ENCODE results near the gene ZNF740.

Gene ZNF740

DNA sequence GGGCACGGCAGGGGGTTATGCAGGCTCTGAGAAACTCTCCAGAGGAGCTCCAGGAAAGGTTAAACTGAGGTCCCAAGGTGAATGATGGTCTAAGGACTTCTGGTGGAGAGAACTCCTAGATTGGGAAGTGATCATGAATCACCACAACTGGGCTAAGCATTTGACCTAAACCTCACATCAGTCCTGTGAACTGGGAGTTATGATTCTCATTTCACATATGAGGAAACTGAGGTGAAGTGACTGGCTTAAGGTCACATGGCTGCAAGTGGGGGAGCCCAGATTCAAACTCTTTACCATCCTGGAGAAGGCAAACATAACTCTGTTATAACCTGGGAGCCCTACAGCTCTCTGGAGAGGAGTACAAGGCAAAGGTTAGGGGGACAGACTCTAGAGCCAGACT is 47.3 kb downstream of the ZNF740 start:
- peak in 3 of 4 experiments; percentile 53 to 55 (median 53) for DNase-seq

DNA sequence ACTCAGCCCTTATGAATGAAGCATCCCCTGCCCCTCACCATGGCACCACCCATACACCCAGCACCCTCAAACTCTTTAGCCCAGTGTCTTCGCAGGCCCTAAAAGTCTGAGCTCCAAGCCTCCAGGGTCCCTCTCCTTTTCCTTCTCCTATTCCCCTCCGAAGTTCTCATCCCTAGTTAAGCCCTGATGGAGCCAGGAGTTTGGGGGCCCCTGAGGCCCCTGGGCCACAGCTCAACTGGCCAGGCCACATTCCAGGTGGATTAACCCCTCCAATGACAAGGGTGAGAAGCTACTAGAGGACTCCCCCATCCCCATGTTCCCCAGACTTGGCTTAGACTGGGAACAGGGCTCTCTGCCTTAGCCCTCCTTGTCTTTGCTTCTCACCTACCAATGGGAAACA is 48.9 kb downstream of the ZNF740 start:
- no peak for DNase-seq

DNA sequence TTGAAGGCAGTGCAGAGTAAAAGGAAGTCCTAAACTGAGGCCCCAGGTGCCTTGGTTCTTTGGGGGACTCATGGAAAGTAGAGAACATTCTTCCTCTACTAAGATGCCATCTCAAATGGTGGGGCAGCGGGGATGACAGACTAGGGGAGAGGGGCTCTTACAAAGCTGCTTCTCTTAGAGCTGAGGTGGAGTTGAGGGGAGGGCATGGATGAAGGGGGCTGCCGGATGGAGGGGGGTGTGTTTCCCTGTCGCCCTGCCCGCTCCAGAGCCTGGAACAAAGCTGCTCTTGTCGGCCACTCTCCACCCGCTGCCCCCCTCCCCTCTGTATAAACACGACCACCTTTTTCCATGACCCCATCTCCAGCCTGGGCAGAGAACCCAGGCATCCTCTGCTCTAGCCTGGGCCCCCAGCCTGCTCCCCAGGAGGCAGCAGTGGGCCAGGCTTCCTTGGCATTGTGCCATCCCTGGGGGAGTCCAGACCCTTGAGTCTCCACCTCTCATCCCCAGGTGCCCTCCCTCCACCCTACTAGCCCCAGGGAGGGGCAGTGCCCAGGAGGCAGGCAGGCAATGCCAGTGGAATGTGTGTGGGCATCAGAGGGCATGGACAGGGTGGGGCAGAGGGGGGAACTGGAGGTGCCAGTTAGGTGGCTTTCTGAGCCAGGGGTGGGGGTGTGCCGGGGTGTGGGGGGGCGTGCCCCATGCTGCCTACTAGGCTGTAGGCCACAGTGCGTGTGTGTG is 49.8 kb downstream of the ZNF740 start:
- no peak for DNase-seq

DNA sequence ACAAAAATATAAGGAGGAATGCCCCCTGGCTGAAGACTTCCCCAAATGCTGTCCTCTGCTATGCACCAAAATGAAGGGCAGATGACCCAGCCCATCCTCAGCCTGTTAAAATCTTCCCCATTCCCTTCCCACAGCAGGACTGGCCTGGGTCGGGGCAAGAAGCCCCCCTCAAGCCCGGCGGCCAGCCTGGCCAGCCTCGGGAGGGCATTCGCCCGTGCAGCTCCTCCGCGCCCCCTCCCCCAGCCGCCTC is 51.1 kb downstream of the ZNF740 start:
- DNase-seq: no peak

DNA sequence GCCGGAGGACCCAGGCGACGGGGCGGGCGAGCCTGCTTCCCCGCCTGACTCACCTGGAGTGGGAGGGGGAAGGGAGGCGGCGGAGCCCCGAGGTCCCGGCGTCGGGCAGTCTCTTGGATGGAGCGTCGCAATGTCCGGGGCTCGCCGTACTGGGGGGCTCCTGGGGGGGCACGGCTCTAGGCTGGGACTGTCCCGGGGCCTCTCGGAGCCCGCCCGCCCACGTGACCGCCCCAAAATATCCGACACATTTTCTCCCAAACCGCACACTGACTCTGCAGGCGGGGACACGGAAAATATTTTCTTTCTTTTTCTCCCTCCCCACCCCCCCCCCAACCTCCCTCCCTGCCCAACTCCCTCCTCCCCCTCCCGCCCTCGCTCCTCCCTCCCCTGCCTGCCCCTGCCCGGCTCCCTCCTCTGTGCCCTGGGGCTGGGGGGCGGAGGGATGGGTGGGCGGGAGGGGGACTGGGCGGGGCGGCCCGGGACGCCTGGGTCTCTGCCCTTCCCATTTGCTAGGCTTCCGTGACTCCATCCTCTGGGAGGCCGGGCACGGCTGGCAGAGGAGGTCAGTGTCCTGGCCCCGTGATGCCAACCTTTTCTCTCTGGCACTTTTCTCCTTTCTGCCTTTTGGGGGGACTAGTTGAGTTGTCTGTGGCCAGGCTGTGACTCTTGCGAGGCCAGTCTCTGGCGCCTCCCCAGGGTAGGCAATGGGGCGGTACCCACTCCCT is 51.6 kb downstream of the ZNF740 start, which contains the start of gene RARG:
RARG (minus strand) TSS at position 289 of the 725 bp plus-strand sequence. CDS start 4,664 bp downstream, outside the sequence.
- DNase-seq: peak in 2 of 4 experiments; percentile 26 to 36

DNA sequence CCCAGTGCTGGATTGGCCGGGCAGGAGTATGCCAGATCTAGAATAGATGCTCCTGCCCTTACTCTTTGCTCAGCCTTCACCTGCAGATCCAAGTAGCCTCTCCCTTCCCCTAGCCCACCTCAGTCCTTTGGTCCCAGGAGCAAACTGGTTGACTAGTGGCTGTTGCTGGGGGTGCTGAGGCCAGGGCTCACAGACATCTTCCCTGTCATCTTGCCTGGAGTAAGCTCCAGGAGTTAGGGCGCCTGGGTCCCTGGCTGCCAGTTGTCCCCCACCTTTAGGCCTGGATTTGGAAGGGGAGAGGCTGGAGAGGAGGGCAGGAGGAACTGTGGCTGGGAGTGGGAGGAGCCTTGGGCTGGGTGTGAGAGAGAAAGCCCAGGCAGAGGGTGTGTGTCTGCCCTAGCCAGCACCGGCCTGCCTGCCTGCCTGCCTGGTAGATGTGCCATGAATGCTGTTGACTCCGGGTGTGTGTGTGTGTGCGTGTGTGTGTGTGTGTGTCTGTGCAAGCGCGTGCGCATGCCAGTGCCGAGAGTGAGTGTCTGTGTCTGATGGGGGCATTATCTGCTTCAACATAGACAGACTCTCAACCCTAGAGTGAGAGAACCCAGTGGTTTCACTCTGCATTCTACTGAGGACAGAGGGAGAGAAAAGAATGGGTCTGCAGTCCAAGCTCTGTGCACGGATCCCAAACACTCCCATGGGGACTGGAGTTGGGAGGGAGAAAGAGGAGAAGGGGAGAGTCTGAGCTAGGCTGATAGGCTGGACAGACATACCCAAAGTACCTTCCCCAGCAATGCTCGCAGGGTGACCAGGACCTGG is 52.3 kb downstream of the ZNF740 start:
- peak in 3 of 4 experiments; percentile 50 to 74 (median 69) for DNase-seq

DNA sequence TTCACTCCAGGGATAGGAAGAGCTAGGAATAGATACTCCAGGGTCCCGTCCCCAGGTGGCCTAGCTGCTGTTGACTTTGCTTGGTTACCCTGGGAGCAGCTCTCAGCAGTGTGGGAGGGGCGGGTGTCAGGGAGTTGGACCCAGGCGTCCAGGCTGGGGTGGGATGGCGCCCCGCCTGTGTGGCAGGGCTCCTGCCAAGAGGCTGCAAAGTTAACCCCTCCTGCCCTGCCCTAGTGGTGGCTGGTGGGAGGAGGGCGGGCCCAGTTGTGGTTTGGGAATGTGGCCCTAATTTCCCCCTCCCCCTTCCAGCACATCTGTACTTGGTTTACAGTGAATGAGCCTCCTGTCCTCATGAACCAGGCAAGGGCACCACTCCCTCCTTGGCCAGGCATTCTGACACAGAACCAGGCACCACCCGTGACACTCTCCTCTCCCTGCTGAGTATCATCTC is 53.2 kb downstream of the ZNF740 start:
- no peak for DNase-seq

DNA sequence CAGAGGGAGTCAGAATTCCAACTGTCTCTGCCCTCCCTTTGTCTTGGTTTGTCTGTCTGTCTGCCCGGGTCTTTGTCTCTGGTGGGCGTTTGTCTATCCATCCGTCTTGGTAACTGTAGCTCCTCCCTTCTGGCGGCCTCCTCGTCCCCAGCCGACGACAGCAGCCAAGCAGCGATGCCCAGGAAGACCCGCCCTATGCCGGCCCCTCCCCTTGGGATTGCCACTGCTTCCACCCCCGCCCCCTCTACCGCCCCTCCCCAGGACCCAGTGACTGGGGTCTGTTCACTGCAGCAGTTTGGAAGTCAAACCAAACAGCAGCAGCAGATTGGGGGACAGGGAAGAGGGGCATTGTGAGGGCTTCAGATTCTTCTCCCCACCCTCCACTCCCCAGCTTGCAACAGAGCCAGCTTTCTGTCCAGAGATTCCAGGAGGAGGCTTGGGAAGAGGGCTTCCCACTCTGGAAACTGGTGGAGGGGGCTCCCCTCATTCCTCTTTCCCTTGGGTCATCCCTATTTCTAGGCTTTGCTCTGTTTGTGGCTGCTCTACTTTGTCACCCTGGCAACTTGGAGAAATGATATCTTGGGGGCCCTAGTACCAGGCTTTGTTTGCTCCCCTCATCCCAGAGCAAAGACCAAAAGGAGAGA is 53.9 kb downstream of the ZNF740 start:
- no peak for DNase-seq

DNA sequence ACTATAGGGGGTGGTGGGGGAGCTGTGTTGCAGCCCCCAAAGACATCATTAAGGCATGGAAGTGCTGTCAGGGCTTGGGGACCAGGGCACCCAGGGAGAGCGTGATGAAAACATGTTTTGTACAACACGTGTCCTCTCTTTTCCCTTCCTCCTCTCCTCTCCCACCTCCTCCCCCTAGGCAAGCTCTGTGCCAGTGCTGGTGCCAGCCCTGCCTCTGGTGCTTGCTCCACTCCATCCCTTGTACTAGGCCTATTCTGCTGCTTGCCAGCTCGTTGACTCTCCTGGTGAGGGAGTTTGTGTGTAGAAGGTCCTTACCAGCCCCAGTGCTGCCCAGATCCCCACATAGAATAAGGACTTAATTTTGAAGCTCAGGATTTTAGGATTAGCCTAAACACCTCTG is 54.6 kb downstream of the ZNF740 start:
- no peak for DNase-seq

DNA sequence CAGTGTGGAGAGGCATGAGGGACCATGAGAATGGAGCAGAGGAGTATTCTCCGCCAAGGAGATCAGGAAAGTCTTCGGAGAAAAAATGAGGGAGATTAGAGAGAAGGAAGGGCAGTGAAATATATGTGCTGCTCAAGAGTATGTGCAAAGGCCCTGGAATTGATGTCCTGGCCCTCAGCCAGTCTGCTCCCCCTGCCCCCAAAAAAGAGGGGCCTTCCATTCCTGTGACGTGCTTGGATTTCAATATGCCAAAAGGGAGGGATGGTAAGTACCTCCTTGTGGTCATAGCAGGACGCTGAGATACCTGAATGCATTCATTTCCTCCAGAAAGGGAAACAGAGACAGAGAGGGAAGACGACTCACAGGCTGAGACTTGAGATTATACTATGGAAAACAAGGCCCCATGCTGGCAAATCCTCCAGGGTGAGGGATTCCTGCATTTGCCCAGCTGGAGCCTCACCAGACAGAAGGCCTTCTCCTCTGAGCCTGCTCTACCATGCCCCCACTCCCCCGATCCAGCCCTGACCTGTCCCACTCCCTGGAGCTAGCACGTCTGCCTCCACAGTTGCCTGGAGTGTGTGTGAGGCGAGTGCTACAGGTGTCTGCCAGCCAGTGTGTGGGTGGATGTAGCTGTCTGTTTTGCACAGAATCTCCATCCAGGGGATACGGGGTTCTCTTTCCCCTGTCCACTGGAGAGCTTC is 55.4 kb downstream of the ZNF740 start:
- no peak for DNase-seq

DNA sequence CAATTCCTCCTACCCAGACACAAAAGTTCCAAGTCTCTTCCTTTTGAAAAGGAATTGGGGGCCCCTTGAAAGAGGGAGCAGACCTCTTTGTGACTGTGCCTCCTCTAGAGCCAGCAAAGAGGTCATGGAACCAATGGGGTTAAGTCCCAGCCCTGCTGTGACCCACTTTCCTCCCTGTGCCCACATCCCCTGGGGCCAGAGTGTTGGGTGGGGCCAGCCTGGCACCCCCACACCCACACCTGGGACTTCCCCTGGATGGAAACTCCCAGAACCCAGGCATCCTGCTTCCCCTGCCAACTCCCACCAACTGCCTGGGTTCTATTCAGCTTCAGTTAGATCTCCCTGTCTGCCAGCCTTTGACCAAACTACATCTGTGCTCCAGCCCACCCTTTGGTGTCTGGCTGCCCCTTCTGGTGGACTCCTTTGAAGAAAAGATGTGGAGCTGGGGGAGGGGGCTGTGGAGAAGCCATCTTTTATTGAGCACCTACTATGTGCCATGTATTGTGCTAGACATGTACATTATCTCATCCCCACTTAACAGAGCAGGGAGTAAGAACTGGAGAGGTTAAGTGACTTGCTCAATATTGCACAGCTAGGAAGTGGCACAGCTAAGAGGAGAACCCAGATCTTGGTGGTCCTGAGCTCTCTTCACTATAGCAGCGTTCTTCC is 56.1 kb downstream of the ZNF740 start:
- DNase-seq: no peak

DNA sequence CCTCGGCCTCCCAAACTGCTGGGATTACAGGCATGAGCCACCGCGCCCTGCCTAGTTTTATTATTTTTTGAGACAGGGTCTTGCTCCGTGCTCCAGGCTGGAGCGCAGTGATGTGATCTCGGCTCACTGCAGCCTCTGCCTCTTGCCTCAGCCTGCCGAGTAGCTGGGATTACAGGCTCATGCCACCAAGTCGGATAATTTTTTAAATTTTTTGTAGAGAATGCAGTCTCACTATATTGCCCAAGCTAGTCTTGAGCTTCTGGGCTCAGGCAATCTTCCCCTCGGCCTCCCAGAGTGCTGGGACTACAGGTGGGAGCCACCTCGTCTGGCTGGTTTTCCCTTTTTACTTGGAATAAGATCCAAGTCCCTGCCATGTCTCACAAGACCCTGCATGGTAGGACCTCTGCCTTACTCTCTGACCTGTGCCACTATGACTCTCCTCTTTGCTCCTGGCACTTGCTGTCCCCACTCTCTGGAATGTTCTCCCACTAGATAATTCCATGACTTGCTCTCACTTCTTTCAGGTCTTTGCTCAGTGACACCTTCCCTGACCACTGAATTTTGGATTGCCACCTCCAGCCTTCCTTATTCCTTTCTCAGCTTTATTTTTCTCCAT is 59.2 kb downstream of the ZNF740 start:
- DNase-seq: no peak

DNA sequence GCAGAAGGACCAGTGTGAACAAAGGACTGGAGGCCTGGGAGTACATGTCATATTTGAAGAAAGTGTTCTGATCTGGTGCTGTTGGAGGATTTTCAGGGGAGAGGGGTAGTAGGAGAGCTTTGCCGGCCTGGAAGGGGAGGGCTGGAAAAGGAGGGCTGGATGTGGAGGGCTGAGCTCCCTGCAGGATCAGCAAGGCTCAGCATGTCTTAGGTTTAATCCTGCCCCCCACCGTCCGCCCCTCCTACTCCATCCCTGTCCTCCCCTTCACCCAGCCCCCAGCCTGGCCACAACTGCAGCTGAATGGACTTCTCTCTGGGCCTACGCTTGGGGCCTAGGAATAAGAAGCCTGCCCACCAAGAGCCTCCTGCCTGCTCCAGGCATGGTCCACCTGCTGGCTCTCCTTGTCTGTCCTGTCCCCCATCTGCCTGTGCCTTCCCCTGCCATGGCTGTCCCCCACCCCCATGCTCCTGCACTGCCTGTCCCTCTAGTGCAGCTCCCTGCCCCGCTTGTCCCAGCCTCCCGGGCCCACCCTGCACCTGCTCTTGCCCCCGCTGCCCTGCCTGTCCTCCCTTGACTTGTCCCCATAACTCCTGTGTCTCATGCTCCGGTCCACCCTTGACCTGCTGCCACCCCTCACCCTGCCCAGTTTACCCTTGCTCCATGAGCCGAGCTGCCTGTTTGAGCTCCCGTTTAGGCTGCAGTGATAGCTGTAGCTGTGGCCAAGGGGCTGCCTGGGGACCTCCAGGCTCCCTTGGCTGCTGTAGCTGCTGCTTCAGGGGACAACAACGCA is 61.3 kb downstream of the ZNF740 start:
- DNase-seq: no peak

DNA sequence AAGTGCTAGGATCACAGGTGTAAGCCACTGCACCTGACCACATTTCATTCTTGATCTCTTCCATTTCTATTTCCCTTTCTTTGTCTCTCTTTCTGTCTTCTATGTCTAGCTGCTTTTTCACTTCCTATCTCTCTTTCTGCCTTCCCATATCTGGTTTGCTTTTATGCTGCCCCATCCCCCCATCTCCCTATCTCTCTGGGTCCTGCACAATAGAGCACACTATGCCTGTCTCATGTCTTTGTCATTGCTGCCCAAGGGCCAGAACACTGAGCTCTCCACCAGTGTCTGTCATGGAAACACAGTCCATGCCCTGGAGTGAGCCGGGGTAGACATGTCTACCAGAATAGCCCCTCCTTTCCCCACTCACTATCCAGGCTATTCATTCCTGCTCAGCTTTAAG is 63.8 kb downstream of the ZNF740 start:
- no peak for DNase-seq

All from suppressor macrophage (primary cell).